HEK293 (cell line): ENCODE measurements around the gene GOLIM4.

Experiments
- CTCF ChIA-PET: fragments of 350-600 bp; formaldehyde crosslinking; extraction: SDS; loops from one replicate; lab custom pipeline; 2021; ENCODE audit warnings: antibody characterized with exemption; lab: Yijun Ruan, JAX
- POLR2A ChIA-PET: fragments of 300-600 bp; formaldehyde crosslinking; extraction: SDS; loops from one replicate; lab custom pipeline; 2020; ENCODE audit warnings: antibody characterized with exemption, inconsistent platforms; lab: Yijun Ruan, JAX
- H3K27ac ChIP-seq: fragments of 200-500 bp; sonication (Bioruptor generic); 2 replicates; pipeline ENCODE4 v1.5.1; 2014; ENCODE audit warnings: low read depth, low read length, control low read depth, inconsistent platforms; ENCODE audit errors: extremely low read depth
- H3K36me3 ChIP-seq, 2 experiments: fragments of 200-500 bp in 1 of 2; sonication (Bioruptor generic) in 1 of 2; 1 replicate in 1 of 2; 2 replicates in 1 of 2; pipeline ENCODE4 v1.5.1; 2014 to 2017; ENCODE audit warnings: inconsistent platforms in 2 of 2, low read length in 2 of 2; ENCODE audit not compliant: control insufficient read depth in 2 of 2, insufficient read depth in 1 of 2
- H3K4me1 ChIP-seq: fragments of 200-500 bp; sonication (Bioruptor generic); 2 replicates; pipeline ENCODE4 v1.5.1; 2014; ENCODE audit warnings: mild to moderate bottlenecking, low read length, inconsistent platforms; ENCODE audit not compliant: control insufficient read depth, insufficient read depth
- H3K4me3 ChIP-seq: 2 replicates; pipeline ENCODE4 v1.5.1; 2011; ENCODE audit warnings: low read depth, mild to moderate bottlenecking, control low read depth, low read length, moderate library complexity
- H3K9me3 ChIP-seq: fragments of 200-500 bp; sonication (Bioruptor generic); 2 replicates; pipeline ENCODE4 v1.5.1; 2014; ENCODE audit warnings: low read depth, low read length, inconsistent platforms; ENCODE audit not compliant: control insufficient read depth, insufficient read depth
- AEBP2 ChIP-seq: fragments of 450-650 bp; formaldehyde crosslinking; IDR thresholded peaks from 2 replicates; pipeline ENCODE4 v1.5.1; 2016; ENCODE audit warnings: missing biosample characterization, missing genetic modification characterization, borderline replicate concordance
- ELK4 ChIP-seq: IDR thresholded peaks from 2 replicates; pipeline ENCODE4 v1.6.1; 2011; ENCODE audit warnings: mild to moderate bottlenecking, low read depth, low read length, borderline replicate concordance
- GLI2 ChIP-seq: fragments of 450-650 bp; formaldehyde crosslinking; IDR thresholded peaks from 2 replicates; pipeline ENCODE4; 2017; ENCODE audit warnings: missing biosample characterization, missing genetic modification characterization, low read depth, borderline replicate concordance
- HOXA7 ChIP-seq: sonication (generic); formaldehyde crosslinking; IDR thresholded peaks from 2 replicates; pipeline ENCODE4 v1.8.1; 2022; ENCODE audit warnings: missing genetic modification reagents, borderline replicate concordance
- OSR2 ChIP-seq: fragments of 450-650 bp; formaldehyde crosslinking; IDR thresholded peaks from 2 replicates; pipeline ENCODE4 v1.5.1; 2016; ENCODE audit warnings: missing biosample characterization, missing genetic modification characterization
- PRDM10 ChIP-seq: fragments of 450-650 bp; formaldehyde crosslinking; IDR thresholded peaks from 2 replicates; pipeline ENCODE4 v1.5.1; 2016; ENCODE audit warnings: missing biosample characterization, missing genetic modification characterization
- SCRT1 ChIP-seq: fragments of 450-650 bp; formaldehyde crosslinking; IDR thresholded peaks from 2 replicates; pipeline ENCODE4 v1.5.1; 2016; ENCODE audit warnings: missing biosample characterization, missing genetic modification characterization, borderline replicate concordance
- ZBTB26 ChIP-seq: fragments of 450-650 bp; formaldehyde crosslinking; optimal IDR thresholded peaks from 2 replicates; pipeline ENCODE3; 2016; ENCODE audit warnings: missing biosample characterization, mild to moderate bottlenecking, missing genetic modification characterization
- ZBTB48 ChIP-seq: fragments of 450-650 bp; formaldehyde crosslinking; IDR thresholded peaks from 2 replicates; pipeline ENCODE4 v1.5.1; 2016; ENCODE audit warnings: missing biosample characterization, missing genetic modification characterization
- ZNF121 ChIP-seq: fragments of 450-650 bp; formaldehyde crosslinking; IDR thresholded peaks from 2 replicates; pipeline ENCODE4 v1.5.1; 2016; ENCODE audit warnings: missing biosample characterization, missing genetic modification characterization
- ZNF133 ChIP-seq: fragments of 450-650 bp; formaldehyde crosslinking; IDR thresholded peaks from 2 replicates; pipeline ENCODE4 v1.5.1; 2016; ENCODE audit warnings: missing biosample characterization, missing genetic modification characterization
- ZNF157 ChIP-seq: fragments of 450-650 bp; formaldehyde crosslinking; IDR thresholded peaks from 2 replicates; pipeline ENCODE4 v1.5.1; 2016; ENCODE audit warnings: missing biosample characterization, missing genetic modification characterization
- ZNF16 ChIP-seq: fragments of 450-650 bp; formaldehyde crosslinking; IDR thresholded peaks from 2 replicates; pipeline ENCODE4 v1.5.1; 2016; ENCODE audit warnings: low read depth, missing biosample characterization, missing genetic modification characterization
- ZNF18 ChIP-seq: fragments of 450-650 bp; formaldehyde crosslinking; IDR thresholded peaks from 2 replicates; pipeline ENCODE4 v1.5.1; 2016; ENCODE audit warnings: missing biosample characterization, missing genetic modification characterization
- ZNF24 ChIP-seq: fragments of 450-650 bp; formaldehyde crosslinking; IDR thresholded peaks from 2 replicates; pipeline ENCODE4 v1.5.1; 2016; ENCODE audit warnings: missing biosample characterization, missing genetic modification characterization
- ZNF274 ChIP-seq, 2 experiments: fragments of 200-500 bp in 1 of 2; fragments of 450-650 bp in 1 of 2; sonication (Bioruptor generic) in 1 of 2; formaldehyde crosslinking in 1 of 2; IDR thresholded peaks; 2 replicates each; pipeline versions ENCODE4 v1.5.1 to v1.6.1; 2014 to 2016; ENCODE audit warnings: borderline replicate concordance in 1 of 2, inconsistent platforms in 1 of 2, low read length in 1 of 2, missing biosample characterization in 1 of 2, missing genetic modification characterization in 1 of 2
- ZNF324 ChIP-seq: fragments of 450-650 bp; formaldehyde crosslinking; IDR thresholded peaks from 2 replicates; pipeline ENCODE4 v1.5.1; 2016; ENCODE audit warnings: missing biosample characterization, missing genetic modification characterization
- ZNF404 ChIP-seq: fragments of 450-650 bp; formaldehyde crosslinking; IDR thresholded peaks from 2 replicates; pipeline ENCODE4 v1.5.1; 2017; ENCODE audit warnings: missing biosample characterization, missing genetic modification characterization
- ZNF416 ChIP-seq: fragments of 450-650 bp; formaldehyde crosslinking; IDR thresholded peaks from 2 replicates; pipeline ENCODE4 v1.5.1; 2016; ENCODE audit warnings: missing biosample characterization, missing genetic modification characterization
- ZNF433 ChIP-seq: fragments of 450-650 bp; formaldehyde crosslinking; IDR thresholded peaks from 2 replicates; pipeline ENCODE4 v1.5.1; 2016; ENCODE audit warnings: missing biosample characterization, missing genetic modification characterization, low read depth
- ZNF449 ChIP-seq: fragments of 450-650 bp; formaldehyde crosslinking; IDR thresholded peaks from 2 replicates; pipeline ENCODE4 v1.5.1; 2017; ENCODE audit warnings: missing biosample characterization, mild to moderate bottlenecking, missing genetic modification characterization, moderate library complexity
- ZNF473 ChIP-seq: fragments of 450-650 bp; formaldehyde crosslinking; IDR thresholded peaks from 2 replicates; pipeline ENCODE4 v1.5.1; 2017; ENCODE audit warnings: missing biosample characterization, missing genetic modification characterization
- ZNF548 ChIP-seq: fragments of 450-650 bp; formaldehyde crosslinking; IDR thresholded peaks from 2 replicates; pipeline ENCODE4 v1.5.1; 2016; ENCODE audit warnings: missing biosample characterization, missing genetic modification characterization
- ZNF624 ChIP-seq: fragments of 450-650 bp; formaldehyde crosslinking; IDR thresholded peaks from 2 replicates; pipeline ENCODE4 v1.5.1; 2017; ENCODE audit warnings: missing biosample characterization, missing genetic modification characterization
- ZNF660 ChIP-seq: fragments of 450-650 bp; IDR thresholded peaks from 2 replicates; pipeline ENCODE4 v1.5.1; 2018; ENCODE audit warnings: missing biosample characterization, mild to moderate bottlenecking, missing genetic modification characterization
- ZNF777 ChIP-seq: fragments of 450-650 bp; formaldehyde crosslinking; IDR thresholded peaks from 2 replicates; pipeline ENCODE4 v1.5.1; 2017; ENCODE audit warnings: missing biosample characterization, missing genetic modification characterization, borderline replicate concordance

GOLIM4 gene

GRCh38 chr3:167972502-167972901 is 123.2 kb downstream of the GOLIM4 start:
- no peak overlapping the region for H3K27ac ChIP-seq
- no peaks in the 10 kb centered on the region for H3K9me3 ChIP-seq
- ChIA-PET CTCF (interaction anchor here (0.6 kb wide), 1 partner anchor 340 kb away, joined by 3 read pairs; no protein-coding TSS in a partner anchor), POLR2A (no interaction called here)
- no peak for TF ChIP-seq ZNF133
- TF ChIP-seq ZBTB26 (tag by site-specific recombination): no peak
- no peak for TF ChIP-seq ZNF157
- TF ChIP-seq HOXA7: no peak
- TF ChIP-seq ZNF624 (tag by site-specific recombination): no peak
- TF ChIP-seq PRDM10 (tag by site-specific recombination): no peak
- no peak for TF ChIP-seq AEBP2 (tag by site-specific recombination)
- TF ChIP-seq ZNF416 (tag by site-specific recombination): no peak
- TF ChIP-seq OSR2 (tag by site-specific recombination): no peak
- no peak for TF ChIP-seq ZNF660 (tag by site-specific recombination)
- no peak for TF ChIP-seq ZBTB48 (tag by site-specific recombination)
- no peak for TF ChIP-seq ZNF433
- TF ChIP-seq ZNF121 (tag by site-specific recombination): no peak
- no peak for TF ChIP-seq ZNF473 (tag by site-specific recombination)
- TF ChIP-seq ZNF324 (tag by site-specific recombination): no peak
- H3K4me1 ChIP-seq: peaks cover 6% of the 10 kb centered on the region; the same call in 1 of the 2 replicates
- no peaks in the 10 kb centered on the region for H3K36me3 ChIP-seq
- no peak overlapping the region for H3K4me3 ChIP-seq

GRCh38 chr3:167969548-167969947 is 126.2 kb downstream of the GOLIM4 start:
- ChIA-PET CTCF (no interaction called here), POLR2A (no interaction called here)
- Histone ChIP-seq H3K36me3 (no peaks in the 10 kb centered on the region), H3K4me3 (no peak overlapping the region), H3K4me1 (no peaks in the 10 kb centered on the region), H3K27ac (no peak overlapping the region), H3K9me3 (no peaks in the 10 kb centered on the region)
- TF ChIP-seq SCRT1 (tag by site-specific recombination) (no peak), ZNF404 (tag by site-specific recombination) (no peak), ZNF777 (no peak), GLI2 (tag by site-specific recombination) (no peak), ZNF449 (tag by site-specific recombination) (no peak), ZNF548 (no peak), ZNF274 (IDR thresholded peaks at IDR 0.05; ENCODE audit: low read length) (no peak), ZNF274 (tag by site-specific recombination; IDR thresholded peaks at IDR 0.05; ENCODE audit: borderline replicate concordance) (no peak), ZNF18 (tag by site-specific recombination) (no peak), ELK4 (no peak), HOXA7 (no peak), ZNF16 (tag by site-specific recombination) (no peak), ZNF24 (tag by site-specific recombination) (no peak)
